ENCODE data around the gene ERN2. TPM values are rescaled to one million over a fixed set of nuclear protein-coding genes. Genes with fewer than 3 reads are reported as not detected.

Gene ERN2
- polyA plus RNA-seq, 3 donors: not detected

GRCh38 chr16:23734176-23734893 lies 21.3 kb upstream of the ERN2 start:
- peaks cover 0 to 4% of the 10 kb centered on the region in 2 donors for H3K4me1 ChIP-seq (ENCODE audit: control insufficient read depth in 1 of 2, insufficient read depth in 2 of 2, low read length in 2 of 2)
- H3K9me3 Mint-ChIP-seq: peaks cover 0 to 1% (median 0%) of the 10 kb centered on the region in 7 donors
- intact Hi-C loops (cut with micrococcal nuclease): loop anchor here (10.0 kb wide), 3 partner anchors 300 to 770 kb away; partner anchors contain the start of gene CACNG3 (in 1 of the 2)
- H3K36me3 ChIP-seq (replicated peaks in 1 of 2; ENCODE audit: control insufficient read depth in 1 of 2, insufficient read depth in 2 of 2, low read length in 2 of 2): no peaks in the 10 kb centered on the region
- no peaks in the 10 kb centered on the region for H3K79me2 ChIP-seq (ENCODE audit: insufficient read depth, low read length)
- no peaks in the 10 kb centered on the region for H3K27me3 ChIP-seq (ENCODE audit: control insufficient read depth in 2 of 2, insufficient read depth in 2 of 2, low read length in 2 of 2)
- TF ChIP-seq CTCF (IDR thresholded peaks at IDR 0.05): no peak
- no peak overlapping the region for H3K4me2 ChIP-seq (replicated peaks; ENCODE audit: extremely low read depth, low read length, poor library complexity, severe bottlenecking)
- H3K36me3 Mint-ChIP-seq: no peaks in the 10 kb centered on the region
- peaks cover 0 to 11% (median 7%) of the 10 kb centered on the region in 3 donors for H3K27me3 Mint-ChIP-seq (ENCODE audit: low read depth in 3 of 3)
- H2AFZ ChIP-seq (ENCODE audit: insufficient read depth, low read depth, low read length, poor library complexity, severe bottlenecking): no peak overlapping the region
- H4K20me1 ChIP-seq (ENCODE audit: insufficient read depth, low read length): no peaks in the 10 kb centered on the region
- peak overlapping the region in 1 of 7 donors; percentile 46 for H3K27ac Mint-ChIP-seq
- no peak overlapping the region for H3K9ac ChIP-seq (ENCODE audit: insufficient read depth, low read length, poor library complexity, severe bottlenecking)
- DNase-seq: no peak
- no peak overlapping the region for H3K4me3 Mint-ChIP-seq
- no peak overlapping the region for H3K4me3 ChIP-seq (replicated peaks in 1 of 3; ENCODE audit: low read depth in 2 of 3, low read length in 3 of 3)
- no peaks in the 10 kb centered on the region for H3K9me3 ChIP-seq (replicated peaks in 1 of 2; ENCODE audit: control insufficient read depth in 1 of 2, insufficient read depth in 1 of 2, low read length in 2 of 2)
- no peak overlapping the region for H3K27ac ChIP-seq (ENCODE audit: low read depth in 1 of 2, low read length in 2 of 2)
- 90% methylated on average over 10 of the region's 19 CpGs for WGBS (ENCODE audit: insufficient coverage)
- peaks cover 8% of the 10 kb centered on the region for H3K4me1 Mint-ChIP-seq

GRCh38 chr16:23729503-23730424 lies 16.7 kb upstream of the ERN2 start:
- no peaks in the 10 kb centered on the region for H3K36me3 Mint-ChIP-seq
- H3K79me2 ChIP-seq (ENCODE audit: insufficient read depth, low read length): no peaks in the 10 kb centered on the region
- no peak for TF ChIP-seq CTCF (IDR thresholded peaks at IDR 0.05)
- peak overlapping the region; percentile 37 for H2AFZ ChIP-seq (ENCODE audit: insufficient read depth, low read depth, low read length, poor library complexity, severe bottlenecking)
- peaks cover 9% of the 10 kb centered on the region for H3K4me1 Mint-ChIP-seq
- 57% methylated on average over 4 of the region's 12 CpGs for WGBS (ENCODE audit: insufficient coverage)
- H3K4me3 Mint-ChIP-seq: no peak overlapping the region
- H3K27me3 Mint-ChIP-seq (ENCODE audit: low read depth in 3 of 3): peaks cover 0 to 12% (median 2%) of the 10 kb centered on the region in 3 donors
- no peaks in the 10 kb centered on the region for H4K20me1 ChIP-seq (ENCODE audit: insufficient read depth, low read length)
- H3K27ac Mint-ChIP-seq: peak overlapping the region in 1 of 7 donors; percentile 20
- DNase-seq: no peak
- H3K36me3 ChIP-seq (replicated peaks in 1 of 2; ENCODE audit: control insufficient read depth in 1 of 2, insufficient read depth in 2 of 2, low read length in 2 of 2): no peaks in the 10 kb centered on the region
- no peak overlapping the region for H3K4me3 ChIP-seq (replicated peaks in 1 of 3; ENCODE audit: low read depth in 2 of 3, low read length in 3 of 3)
- no peaks in the 10 kb centered on the region for H3K27me3 ChIP-seq (ENCODE audit: control insufficient read depth in 2 of 2, insufficient read depth in 2 of 2, low read length in 2 of 2)
- H3K9me3 ChIP-seq (replicated peaks in 1 of 2; ENCODE audit: control insufficient read depth in 1 of 2, insufficient read depth in 1 of 2, low read length in 2 of 2): no peaks in the 10 kb centered on the region
- no peak overlapping the region for H3K9ac ChIP-seq (ENCODE audit: insufficient read depth, low read length, poor library complexity, severe bottlenecking)
- no peak overlapping the region for H3K4me2 ChIP-seq (replicated peaks; ENCODE audit: extremely low read depth, low read length, poor library complexity, severe bottlenecking)
- no peak overlapping the region for H3K27ac ChIP-seq (ENCODE audit: low read depth in 1 of 2, low read length in 2 of 2)
- intact Hi-C loops (cut with micrococcal nuclease): loop anchor here (10.0 kb wide), 3 partner anchors 305 to 775 kb away; partner anchors contain the start of gene CACNG3 (in 1 of the 2)
- peaks cover 0 to 1% (median 0%) of the 10 kb centered on the region in 7 donors for H3K9me3 Mint-ChIP-seq
- peaks cover 0 to 4% of the 10 kb centered on the region in 2 donors for H3K4me1 ChIP-seq (ENCODE audit: control insufficient read depth in 1 of 2, insufficient read depth in 2 of 2, low read length in 2 of 2)
